Measurements from ENCODE around the gene HDHD3. TPM values are rescaled to one million over a fixed set of nuclear protein-coding genes. Genes with fewer than 3 reads are reported as not detected.

HDHD3 gene, protein sequence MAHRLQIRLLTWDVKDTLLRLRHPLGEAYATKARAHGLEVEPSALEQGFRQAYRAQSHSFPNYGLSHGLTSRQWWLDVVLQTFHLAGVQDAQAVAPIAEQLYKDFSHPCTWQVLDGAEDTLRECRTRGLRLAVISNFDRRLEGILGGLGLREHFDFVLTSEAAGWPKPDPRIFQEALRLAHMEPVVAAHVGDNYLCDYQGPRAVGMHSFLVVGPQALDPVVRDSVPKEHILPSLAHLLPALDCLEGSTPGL
- 10 to 100 TPM; 24.9 to 69.0 (median 58.6) TPM for total RNA-seq

DNA sequence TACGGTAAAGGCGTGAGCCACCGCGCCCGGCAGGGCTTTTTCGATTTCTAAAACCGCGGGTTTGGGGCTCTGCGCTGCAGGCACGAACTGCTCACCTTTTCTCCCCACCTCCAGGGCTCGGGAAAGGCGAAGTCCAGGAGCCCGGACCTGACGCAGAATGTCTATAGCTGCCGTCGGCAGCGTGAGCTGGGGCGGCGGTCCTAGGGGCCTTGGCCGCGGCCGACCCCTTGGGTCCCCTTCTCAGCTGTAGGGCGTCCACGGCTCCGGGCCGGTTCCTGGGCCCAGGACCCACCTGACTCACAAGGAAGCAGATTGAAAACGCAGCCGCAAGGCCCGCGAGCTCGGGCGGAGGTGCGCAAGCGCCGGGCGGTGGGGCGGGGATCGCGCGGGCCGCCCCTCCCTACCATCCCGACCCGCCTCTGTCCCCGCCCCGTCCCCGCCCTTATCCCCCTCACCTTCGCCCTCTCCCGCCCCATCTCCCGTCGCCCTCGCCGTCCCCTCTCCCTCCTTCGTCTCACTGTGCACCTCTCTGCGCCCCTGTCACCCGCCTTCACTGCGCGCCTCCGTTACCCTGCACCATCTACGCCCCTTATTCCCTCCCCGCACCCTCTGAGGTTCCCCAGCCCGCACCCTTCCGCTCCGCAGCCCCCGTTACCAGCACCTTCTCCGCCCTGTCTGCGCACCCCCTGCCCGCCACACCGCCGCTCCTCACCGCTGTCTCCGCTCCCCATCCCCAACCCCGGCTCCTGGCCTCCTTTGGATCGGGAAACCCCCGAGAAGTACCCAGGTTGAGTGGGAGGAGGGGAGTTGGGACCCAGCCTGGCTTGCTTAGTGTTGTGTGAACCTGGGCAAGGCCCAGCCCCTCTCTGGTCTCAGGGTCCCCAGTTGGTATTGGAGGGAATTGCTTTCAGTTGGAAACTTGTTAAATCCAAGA is at the start of gene HDHD3:
Gene HDHD3 (minus strand): TSS at position 353 of the 934 bp plus-strand sequence. CDS start 2,632 bp downstream, outside the sequence.
- TF ChIP-seq, protein P1, sequence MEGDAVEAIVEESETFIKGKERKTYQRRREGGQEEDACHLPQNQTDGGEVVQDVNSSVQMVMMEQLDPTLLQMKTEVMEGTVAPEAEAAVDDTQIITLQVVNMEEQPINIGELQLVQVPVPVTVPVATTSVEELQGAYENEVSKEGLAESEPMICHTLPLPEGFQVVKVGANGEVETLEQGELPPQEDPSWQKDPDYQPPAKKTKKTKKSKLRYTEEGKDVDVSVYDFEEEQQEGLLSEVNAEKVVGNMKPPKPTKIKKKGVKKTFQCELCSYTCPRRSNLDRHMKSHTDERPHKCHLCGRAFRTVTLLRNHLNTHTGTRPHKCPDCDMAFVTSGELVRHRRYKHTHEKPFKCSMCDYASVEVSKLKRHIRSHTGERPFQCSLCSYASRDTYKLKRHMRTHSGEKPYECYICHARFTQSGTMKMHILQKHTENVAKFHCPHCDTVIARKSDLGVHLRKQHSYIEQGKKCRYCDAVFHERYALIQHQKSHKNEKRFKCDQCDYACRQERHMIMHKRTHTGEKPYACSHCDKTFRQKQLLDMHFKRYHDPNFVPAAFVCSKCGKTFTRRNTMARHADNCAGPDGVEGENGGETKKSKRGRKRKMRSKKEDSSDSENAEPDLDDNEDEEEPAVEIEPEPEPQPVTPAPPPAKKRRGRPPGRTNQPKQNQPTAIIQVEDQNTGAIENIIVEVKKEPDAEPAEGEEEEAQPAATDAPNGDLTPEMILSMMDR (IDR thresholded peaks at IDR 0.05) = no peak
- TF ChIP-seq POLR2A (IDR thresholded peaks at IDR 0.05) (no peak), POLR2AphosphoS5 (IDR thresholded peaks at IDR 0.05) (no peak), EP300 (IDR thresholded peaks at IDR 0.05) (no peak)
- peak; percentile 89 to 90 for DNase-seq (ENCODE audit: low spot score in 2 of 2)
- no peaks in the 10 kb centered on the region for H3K9me3 ChIP-seq
- WGBS = 3% methylated on average over 57 of the region's 74 CpGs
- H3K4me1 ChIP-seq = peaks cover 34% of the 10 kb centered on the region
- peak within 1 kb of the TSS; percentile 89 for H3K27ac ChIP-seq
- H3K36me3 ChIP-seq = peaks cover 24% of the 10 kb centered on the region
- H3K27me3 ChIP-seq = no peaks in the 10 kb centered on the region
- peak within 1 kb of the TSS; percentile 90 for H3K4me3 ChIP-seq

DNA sequence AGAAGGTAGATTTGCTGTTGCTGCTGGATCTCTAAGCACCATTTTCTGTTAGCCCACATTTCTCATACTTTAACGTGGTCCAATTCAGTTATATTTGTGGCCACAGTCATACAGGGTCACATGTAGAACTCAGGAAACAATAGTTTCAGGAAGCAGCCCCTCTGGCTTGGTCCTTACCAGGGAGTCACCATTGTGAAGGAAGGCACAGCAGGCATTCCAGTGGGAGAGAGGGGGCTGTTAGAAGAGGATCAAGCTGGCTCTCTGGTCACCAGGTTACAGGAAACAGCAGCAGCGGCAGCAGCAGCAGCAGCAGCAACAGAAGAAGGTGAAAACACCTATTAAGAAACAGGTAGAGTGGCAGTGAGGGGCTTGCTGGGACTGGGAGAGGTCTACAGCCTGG is 48.3 kb upstream of the HDHD3 start:
- Histone ChIP-seq H3K9me3 (no peaks in the 10 kb centered on the region), H3K4me3 (no peak overlapping the region), H3K27ac (no peak overlapping the region), H3K36me3 (no peaks in the 10 kb centered on the region), H3K27me3 (no peaks in the 10 kb centered on the region), H3K4me1 (no peaks in the 10 kb centered on the region)
- 50% methylated on average over 2 of the region's 2 CpGs for WGBS
- DNase-seq (ENCODE audit: low spot score in 2 of 2) = peak in 1 of 2 donors; percentile 9
- TF ChIP-seq POLR2A (IDR thresholded peaks at IDR 0.05) = no peak
- no peak for TF ChIP-seq POLR2AphosphoS5 (IDR thresholded peaks at IDR 0.05)

DNA sequence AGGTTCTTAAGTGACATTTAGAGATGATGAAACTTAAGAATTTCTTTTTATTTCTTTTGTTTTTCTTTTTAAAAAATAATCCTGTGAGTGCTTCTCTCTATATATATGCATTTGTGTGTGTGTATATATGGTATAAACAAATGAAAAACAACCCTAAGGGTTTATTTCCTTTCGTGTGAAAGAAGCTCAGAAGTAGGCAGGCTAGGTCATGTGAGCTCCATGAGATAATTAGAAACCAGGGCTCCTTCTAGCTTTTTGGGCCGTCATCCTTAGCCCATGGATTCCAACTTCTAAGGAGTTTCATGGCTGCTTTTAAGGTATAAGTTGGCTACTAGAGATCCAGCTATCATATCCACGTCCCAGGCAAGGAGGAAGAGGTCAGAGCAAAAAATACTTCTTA is 44.9 kb upstream of the HDHD3 start:
- TF ChIP-seq POLR2AphosphoS5 (IDR thresholded peaks at IDR 0.05) (no peak), POLR2A (IDR thresholded peaks at IDR 0.05) (no peak), EP300 (IDR thresholded peaks at IDR 0.05) (no peak)
- TF ChIP-seq, protein P1 (IDR thresholded peaks at IDR 0.05) = no peak
- Histone ChIP-seq H3K4me1 (no peaks in the 10 kb centered on the region), H3K36me3 (no peaks in the 10 kb centered on the region), H3K4me3 (no peak overlapping the region), H3K27me3 (no peaks in the 10 kb centered on the region), H3K27ac (no peak overlapping the region), H3K9me3 (no peaks in the 10 kb centered on the region)
- no peak for DNase-seq (ENCODE audit: low spot score in 2 of 2)
- 79% methylated on average over 3 of the region's 3 CpGs for WGBS

DNA sequence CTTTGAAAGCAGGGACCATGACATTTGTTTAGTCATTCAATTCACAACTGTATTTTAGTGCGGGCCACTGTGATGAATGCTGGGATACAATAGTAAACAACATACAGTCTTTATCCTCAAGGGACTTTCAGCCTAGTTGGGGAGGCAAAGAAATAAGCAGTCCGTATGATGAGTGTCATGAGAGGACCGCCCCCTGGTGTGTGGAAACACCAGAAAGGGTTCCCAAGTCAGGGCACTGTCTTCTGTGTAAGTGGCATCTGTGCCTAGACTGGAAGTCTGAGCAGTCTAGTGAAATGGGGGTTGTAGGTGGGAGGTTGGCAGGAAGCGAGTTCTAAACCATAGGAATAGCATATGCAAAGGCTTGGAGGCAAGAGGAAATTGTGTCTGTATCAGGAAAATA is 40.6 kb upstream of the HDHD3 start:
- Histone ChIP-seq H3K4me1 (no peaks in the 10 kb centered on the region), H3K36me3 (no peaks in the 10 kb centered on the region), H3K9me3 (no peaks in the 10 kb centered on the region), H3K4me3 (no peak overlapping the region), H3K27me3 (no peaks in the 10 kb centered on the region), H3K27ac (no peak overlapping the region)
- 84% methylated on average over 4 of the region's 4 CpGs for WGBS
- TF ChIP-seq EP300 (IDR thresholded peaks at IDR 0.05) (no peak), POLR2A (IDR thresholded peaks at IDR 0.05) (no peak), POLR2AphosphoS5 (IDR thresholded peaks at IDR 0.05) (no peak)
- TF ChIP-seq, protein P1 (IDR thresholded peaks at IDR 0.05) = no peak
- DNase-seq (ENCODE audit: low spot score in 2 of 2) = peak in 1 of 2 donors; percentile 18

DNA sequence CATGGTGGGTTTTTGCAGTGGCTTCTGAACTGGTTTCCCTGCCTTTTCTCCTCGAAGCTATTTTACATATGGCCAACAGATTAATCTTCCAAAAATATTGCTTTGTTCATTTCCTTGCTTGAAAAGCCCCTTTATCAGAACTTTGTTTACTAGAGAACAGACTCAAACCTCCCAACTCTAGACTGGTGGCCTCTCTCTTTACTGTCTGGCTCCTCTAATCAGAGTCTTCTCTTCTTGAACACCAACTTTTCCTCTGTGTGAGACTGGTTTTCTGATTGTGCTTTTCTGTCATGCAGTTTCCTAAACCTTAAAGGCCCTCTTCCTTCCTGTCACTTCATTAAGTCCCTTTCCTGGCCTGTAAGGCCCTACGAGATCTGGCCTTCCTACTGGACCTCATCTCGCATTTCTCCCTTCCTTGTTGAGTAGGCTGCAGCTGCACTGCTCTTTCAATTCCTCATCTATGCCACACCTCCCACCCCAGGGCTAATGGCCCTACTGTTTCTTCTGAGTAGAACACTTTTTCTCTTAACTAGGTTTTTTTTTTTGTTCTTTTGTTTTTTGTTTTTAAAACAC is 39.4 kb upstream of the HDHD3 start:
- no peaks in the 10 kb centered on the region for H3K9me3 ChIP-seq
- TF ChIP-seq EP300 (IDR thresholded peaks at IDR 0.05) (no peak), POLR2A (IDR thresholded peaks at IDR 0.05) (no peak), POLR2AphosphoS5 (IDR thresholded peaks at IDR 0.05) (no peak)
- TF ChIP-seq, protein P1 (IDR thresholded peaks at IDR 0.05) = no peak
- peak in 1 of 2 donors; percentile 16 for DNase-seq (ENCODE audit: low spot score in 2 of 2)
- H3K27ac ChIP-seq = no peak overlapping the region
- H3K27me3 ChIP-seq = no peaks in the 10 kb centered on the region
- H3K36me3 ChIP-seq = no peaks in the 10 kb centered on the region
- H3K4me3 ChIP-seq = no peak overlapping the region
- H3K4me1 ChIP-seq = peaks cover 6% of the 10 kb centered on the region
- WGBS = 61% methylated on average over 3 of the region's 3 CpGs

Data from suprapubic skin (tissue), 4 donors.